ENCODE measurements around the gene IGFL2.

Gene IGFL2

GRCh38 chr19:46141421-46141820 is 6.6 kb upstream of the IGFL2 start:
- no peak for DNase-seq (ENCODE audit: low spot score)
- Histone ChIP-seq H3K4me3 (no peak overlapping the region), H3K27ac (no peak overlapping the region)
- TF ChIP-seq CTCF (IDR thresholded peaks at IDR 0.05) = no peak

- no peak for DNase-seq (ENCODE audit: low spot score)
- TF ChIP-seq CTCF (IDR thresholded peaks at IDR 0.05) = no peak
- H3K4me3 ChIP-seq = no peak overlapping the region
- no peak overlapping the region for H3K27ac ChIP-seq
These were observed 5.7 kb upstream of the IGFL2 start for GRCh38 chr19:46142294-46142693.

GRCh38 chr19:46144756-46145155 is 3.3 kb upstream of the IGFL2 start:
- Histone ChIP-seq H3K27ac (no peak overlapping the region), H3K4me3 (no peak overlapping the region)
- DNase-seq (ENCODE audit: low spot score) = no peak
- no peak for TF ChIP-seq CTCF (IDR thresholded peaks at IDR 0.05)

- no peak overlapping the region for H3K4me3 ChIP-seq
- TF ChIP-seq CTCF (IDR thresholded peaks at IDR 0.05) = no peak
- no peak for DNase-seq (ENCODE audit: low spot score)
- H3K27ac ChIP-seq = no peak overlapping the region
These were observed 785 bp upstream of the IGFL2 start for GRCh38 chr19:46147166-46147740.

GRCh38 chr19:46150606-46151005 is 2.6 kb downstream of the IGFL2 start:
- Histone ChIP-seq H3K27ac (no peak overlapping the region), H3K4me3 (no peak overlapping the region)
- DNase-seq (ENCODE audit: low spot score) = no peak
- TF ChIP-seq CTCF (IDR thresholded peaks at IDR 0.05) = no peak

- no peak for DNase-seq (ENCODE audit: low spot score)
- TF ChIP-seq CTCF (IDR thresholded peaks at IDR 0.05) = no peak
These were observed 7.2 kb downstream of the IGFL2 start for GRCh38 chr19:46155237-46155636.

GRCh38 chr19:46159418-46160232 is 11.6 kb downstream of the IGFL2 start:
- no peak overlapping the region for H3K4me3 ChIP-seq
- H3K27ac ChIP-seq = no peak overlapping the region
- no peak for DNase-seq (ENCODE audit: low spot score)
- no peak for TF ChIP-seq CTCF (IDR thresholded peaks at IDR 0.05)

More at GRCh38 chr19:46155237-46155636, 7.2 kb downstream of the IGFL2 start:
- no peak overlapping the region for H3K4me3 ChIP-seq
- no peak overlapping the region for H3K27ac ChIP-seq
